22Rv1 (cell line): Measurements from ENCODE around the gene BATF3.

Experiments
- ZFX ChIP-seq: fragments of 450-650 bp; IDR thresholded peaks from 2 replicates; pipeline ENCODE4 v1.6.1; 2017; ENCODE audit warnings: antibody characterized with exemption, borderline replicate concordance
- TF ChIP-seq, protein P1 (sequence below): fragments of 450-650 bp; IDR thresholded peaks from 2 replicates; pipeline ENCODE4 v1.5.1; 2017; ENCODE audit warnings: mild to moderate bottlenecking

DNA sequence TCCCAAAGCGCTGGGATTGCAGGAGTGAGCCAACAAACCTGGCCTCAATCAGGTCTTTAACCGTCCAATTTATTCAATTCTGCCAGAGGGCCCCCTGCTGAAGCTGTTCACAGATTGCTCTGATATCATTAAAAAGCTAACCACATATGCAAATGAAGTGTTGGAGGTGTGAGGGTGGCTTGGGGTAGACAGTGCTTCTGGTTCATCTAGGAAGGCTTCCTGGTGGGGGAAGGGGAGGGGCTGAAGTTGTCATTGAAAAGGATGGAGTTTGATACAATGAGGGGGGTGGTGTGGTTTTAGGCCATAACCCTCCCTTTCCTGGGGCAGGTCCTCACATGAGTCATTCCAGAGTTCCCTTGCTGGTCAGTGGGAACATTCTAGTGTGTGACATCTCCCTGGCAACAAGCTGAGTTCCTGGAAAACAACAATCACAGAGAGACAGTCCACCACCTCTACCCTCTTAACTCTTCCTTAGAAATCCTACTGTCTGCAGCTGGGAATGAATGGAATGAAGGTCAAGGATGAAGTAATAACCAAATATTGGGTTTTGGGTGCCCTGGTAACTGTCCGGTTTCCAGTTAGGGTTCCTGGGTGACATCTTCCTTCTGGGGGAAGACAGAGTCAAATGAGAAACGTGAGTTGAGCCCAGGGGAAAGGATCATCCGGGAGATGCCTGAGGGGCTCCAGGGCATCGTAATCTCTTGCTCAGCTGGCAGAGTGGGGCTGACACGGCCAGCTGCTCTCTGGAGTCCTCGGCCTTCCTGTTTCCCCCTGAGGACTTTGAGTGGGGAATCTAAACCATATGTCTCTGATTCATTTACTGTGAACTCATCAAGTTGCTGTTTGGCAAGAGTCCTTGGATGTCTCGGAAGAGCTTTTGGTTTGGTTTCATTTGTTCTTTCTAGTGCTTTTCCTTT is 32.2 kb downstream of the BATF3 start:
- TF ChIP-seq, protein P1, sequence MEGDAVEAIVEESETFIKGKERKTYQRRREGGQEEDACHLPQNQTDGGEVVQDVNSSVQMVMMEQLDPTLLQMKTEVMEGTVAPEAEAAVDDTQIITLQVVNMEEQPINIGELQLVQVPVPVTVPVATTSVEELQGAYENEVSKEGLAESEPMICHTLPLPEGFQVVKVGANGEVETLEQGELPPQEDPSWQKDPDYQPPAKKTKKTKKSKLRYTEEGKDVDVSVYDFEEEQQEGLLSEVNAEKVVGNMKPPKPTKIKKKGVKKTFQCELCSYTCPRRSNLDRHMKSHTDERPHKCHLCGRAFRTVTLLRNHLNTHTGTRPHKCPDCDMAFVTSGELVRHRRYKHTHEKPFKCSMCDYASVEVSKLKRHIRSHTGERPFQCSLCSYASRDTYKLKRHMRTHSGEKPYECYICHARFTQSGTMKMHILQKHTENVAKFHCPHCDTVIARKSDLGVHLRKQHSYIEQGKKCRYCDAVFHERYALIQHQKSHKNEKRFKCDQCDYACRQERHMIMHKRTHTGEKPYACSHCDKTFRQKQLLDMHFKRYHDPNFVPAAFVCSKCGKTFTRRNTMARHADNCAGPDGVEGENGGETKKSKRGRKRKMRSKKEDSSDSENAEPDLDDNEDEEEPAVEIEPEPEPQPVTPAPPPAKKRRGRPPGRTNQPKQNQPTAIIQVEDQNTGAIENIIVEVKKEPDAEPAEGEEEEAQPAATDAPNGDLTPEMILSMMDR = no peak
- no peak for TF ChIP-seq ZFX
